ENCODE results near the gene SLC5A11.

The SLC5A11 gene

DNA sequence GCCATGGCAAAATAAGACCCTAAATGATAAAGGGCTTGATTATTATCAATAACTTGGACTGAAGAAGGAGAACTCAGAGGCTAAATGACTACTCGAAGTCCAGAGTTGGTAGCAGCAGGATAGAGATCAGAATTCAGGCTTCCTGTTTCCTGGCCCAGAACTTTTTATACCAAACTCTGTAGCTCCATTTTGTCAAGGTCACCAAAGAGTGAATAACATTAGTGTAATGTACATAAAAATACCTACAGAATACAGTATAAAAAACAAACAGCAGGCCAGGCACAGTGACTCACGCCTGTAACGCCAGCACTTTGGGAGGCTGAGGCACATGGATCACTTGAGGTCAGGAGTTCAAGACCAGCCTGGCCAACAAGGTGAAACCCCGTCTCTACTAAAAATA is 90.4 kb downstream of the SLC5A11 start:
- peaks cover 98 to 100% (median 100%) of the 10 kb centered on the region in 11 experiments for H3K36me3 ChIP-seq
- no peak overlapping the region for H3K4me3 ChIP-seq
- H3K9ac ChIP-seq, result no peak overlapping the region
- no peak for TF ChIP-seq Cebpa-rat (IDR thresholded peaks at IDR 0.05)
- peaks cover 0 to 48% (median 7%) of the 10 kb centered on the region in 11 experiments; a peak in 9 of 22 replicates for H4K20me1 ChIP-seq
- H3K27ac ChIP-seq, result no peak overlapping the region
- H3K4me1 ChIP-seq, result no peaks in the 10 kb centered on the region
- H3K27me3 ChIP-seq, result no peaks in the 10 kb centered on the region
- no peaks in the 10 kb centered on the region for H3K9me3 ChIP-seq (replicated peaks in 1 of 11)
- no peak overlapping the region for H3K4me2 ChIP-seq

DNA sequence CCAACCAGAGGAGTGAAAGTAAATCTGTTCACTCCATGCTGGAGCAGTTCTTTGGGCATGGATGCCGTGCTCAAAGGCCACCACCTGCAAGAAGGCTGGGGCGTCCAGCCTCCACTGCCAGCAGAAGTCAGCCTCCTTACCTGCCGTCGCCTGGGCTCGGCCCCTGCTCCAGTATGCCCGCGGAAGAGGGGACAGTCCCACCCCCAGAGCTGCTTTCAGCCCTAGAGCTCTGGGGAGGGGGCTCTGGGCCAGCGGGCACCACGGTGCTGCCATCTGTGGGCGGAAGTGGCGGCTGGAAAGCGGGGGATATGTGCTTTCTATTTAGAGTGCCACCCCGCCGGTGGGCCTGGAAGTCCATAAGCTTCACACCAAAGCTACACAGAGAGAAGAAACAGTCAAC is 93.5 kb downstream of the SLC5A11 start:
- no peak overlapping the region for H3K27ac ChIP-seq
- H3K4me2 ChIP-seq, result no peak overlapping the region
- no peak for TF ChIP-seq Cebpa-rat (IDR thresholded peaks at IDR 0.05)
- H3K36me3 ChIP-seq, result peaks cover 97 to 100% (median 100%) of the 10 kb centered on the region in 11 experiments
- no peak overlapping the region for H3K4me3 ChIP-seq
- H3K9me3 ChIP-seq (replicated peaks in 1 of 11), result no peaks in the 10 kb centered on the region
- no peak overlapping the region for H3K9ac ChIP-seq
- peaks cover 0 to 36% (median 7%) of the 10 kb centered on the region in 11 experiments; a peak in 10 of 22 replicates for H4K20me1 ChIP-seq
- H3K4me1 ChIP-seq, result no peaks in the 10 kb centered on the region
- H3K27me3 ChIP-seq, result no peaks in the 10 kb centered on the region

DNA sequence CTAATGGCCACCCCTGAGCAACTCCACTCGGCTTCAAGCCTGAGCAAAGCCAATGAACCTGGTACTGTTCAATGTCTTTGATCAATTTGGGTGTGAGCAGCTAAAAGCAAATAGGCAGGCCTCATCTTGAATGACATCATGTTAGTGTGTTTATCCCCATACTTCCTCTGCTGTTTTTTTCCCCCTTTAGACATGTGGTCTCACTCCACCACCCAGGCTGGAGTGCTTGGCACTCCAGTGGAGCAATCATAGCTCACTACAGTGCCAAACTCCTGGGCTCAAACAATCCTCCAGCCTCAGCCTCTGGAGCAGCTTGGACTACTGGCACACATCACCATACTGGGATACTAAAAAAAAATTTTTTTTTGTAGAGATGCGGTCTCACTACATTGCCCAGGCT is 94.0 kb downstream of the SLC5A11 start:
- Histone ChIP-seq H3K9ac (no peak overlapping the region), H3K27ac (no peak overlapping the region), H3K4me2 (no peak overlapping the region), H3K4me1 (no peaks in the 10 kb centered on the region), H3K4me3 (no peak overlapping the region), H4K20me1 (peaks cover 0 to 31% (median 7%) of the 10 kb centered on the region in 11 experiments; a peak in 10 of 22 replicates), H3K36me3 (peaks cover 92 to 100% (median 97%) of the 10 kb centered on the region in 11 experiments), H3K9me3 (replicated peaks in 1 of 11) (no peaks in the 10 kb centered on the region), H3K27me3 (no peaks in the 10 kb centered on the region)
- no peak for TF ChIP-seq Cebpa-rat (IDR thresholded peaks at IDR 0.05)

- TF ChIP-seq Cebpa-rat (IDR thresholded peaks at IDR 0.05), result peak in 3 of 11 experiments; percentile 11 to 42 (median 15); a peak in 2 of 22 replicates
- no peak overlapping the region for H3K27ac ChIP-seq
- no peak overlapping the region for H3K4me3 ChIP-seq
- H3K27me3 ChIP-seq, result no peaks in the 10 kb centered on the region
- H3K9ac ChIP-seq, result no peak overlapping the region
- peaks cover 0 to 15% (median 6%) of the 10 kb centered on the region in 11 experiments; a peak in 10 of 22 replicates for H4K20me1 ChIP-seq
- H3K4me1 ChIP-seq, result no peaks in the 10 kb centered on the region
- no peak overlapping the region for H3K4me2 ChIP-seq
- peaks cover 90 to 100% (median 97%) of the 10 kb centered on the region in 11 experiments for H3K36me3 ChIP-seq
- H3K9me3 ChIP-seq (replicated peaks in 1 of 11), result no peaks in the 10 kb centered on the region
Measured at GRCh38 chr16:24943471-24943870, 97.7 kb downstream of the SLC5A11 start.

GRCh38 chr16:24944206-24944605 is 98.4 kb downstream of the SLC5A11 start:
- no peaks in the 10 kb centered on the region for H3K9me3 ChIP-seq (replicated peaks in 1 of 11)
- H3K4me1 ChIP-seq, result no peaks in the 10 kb centered on the region
- no peak for TF ChIP-seq Cebpa-rat (IDR thresholded peaks at IDR 0.05)
- H3K4me3 ChIP-seq, result no peak overlapping the region
- no peaks in the 10 kb centered on the region for H3K27me3 ChIP-seq
- H3K4me2 ChIP-seq, result no peak overlapping the region
- peaks cover 89 to 100% (median 97%) of the 10 kb centered on the region in 11 experiments for H3K36me3 ChIP-seq
- H3K27ac ChIP-seq, result no peak overlapping the region
- H4K20me1 ChIP-seq, result peaks cover 0 to 14% (median 4%) of the 10 kb centered on the region in 11 experiments; a peak in 10 of 22 replicates
- no peak overlapping the region for H3K9ac ChIP-seq

GRCh38 chr16:24946155-24946554 is 100.4 kb downstream of the SLC5A11 start:
- Histone ChIP-seq H3K9me3 (replicated peaks in 1 of 11) (no peaks in the 10 kb centered on the region), H4K20me1 (peaks cover 0 to 4% (median 0%) of the 10 kb centered on the region in 11 experiments; a peak in 4 of 22 replicates), H3K4me2 (no peak overlapping the region), H3K9ac (no peak overlapping the region), H3K4me1 (no peaks in the 10 kb centered on the region), H3K4me3 (no peak overlapping the region), H3K36me3 (peaks cover 89 to 100% (median 97%) of the 10 kb centered on the region in 11 experiments), H3K27me3 (no peaks in the 10 kb centered on the region), H3K27ac (no peak overlapping the region)
- no peak for TF ChIP-seq Cebpa-rat (IDR thresholded peaks at IDR 0.05)

- Histone ChIP-seq H3K4me2 (no peak overlapping the region), H3K36me3 (peaks cover 94 to 100% (median 99%) of the 10 kb centered on the region in 11 experiments), H3K27ac (no peak overlapping the region), H4K20me1 (peaks cover 0 to 16% (median 0%) of the 10 kb centered on the region in 11 experiments; a peak in 7 of 22 replicates), H3K4me3 (no peak overlapping the region), H3K4me1 (peaks cover 0 to 7% (median 0%) of the 10 kb centered on the region in 10 experiments; a peak in 1 of 20 replicates), H3K9ac (no peak overlapping the region), H3K27me3 (no peaks in the 10 kb centered on the region), H3K9me3 (replicated peaks in 1 of 11) (no peaks in the 10 kb centered on the region)
- no peak for TF ChIP-seq Cebpa-rat (IDR thresholded peaks at IDR 0.05)
Measured at GRCh38 chr16:24950275-24950674, 104.5 kb downstream of the SLC5A11 start.

- Histone ChIP-seq H3K9me3 (replicated peaks in 1 of 11) (no peaks in the 10 kb centered on the region), H3K4me2 (no peak overlapping the region), H3K36me3 (peaks cover 97 to 100% (median 100%) of the 10 kb centered on the region in 11 experiments), H3K27me3 (no peaks in the 10 kb centered on the region), H3K4me3 (no peak overlapping the region), H3K27ac (no peak overlapping the region), H3K4me1 (peaks cover 0 to 7% (median 0%) of the 10 kb centered on the region in 10 experiments; a peak in 1 of 20 replicates), H4K20me1 (peaks cover 0 to 27% (median 5%) of the 10 kb centered on the region in 11 experiments; a peak in 7 of 22 replicates), H3K9ac (no peak overlapping the region)
- TF ChIP-seq Cebpa-rat (IDR thresholded peaks at IDR 0.05), result no peak
Measured at GRCh38 chr16:24953306-24953705, 107.5 kb downstream of the SLC5A11 start.

DNA sequence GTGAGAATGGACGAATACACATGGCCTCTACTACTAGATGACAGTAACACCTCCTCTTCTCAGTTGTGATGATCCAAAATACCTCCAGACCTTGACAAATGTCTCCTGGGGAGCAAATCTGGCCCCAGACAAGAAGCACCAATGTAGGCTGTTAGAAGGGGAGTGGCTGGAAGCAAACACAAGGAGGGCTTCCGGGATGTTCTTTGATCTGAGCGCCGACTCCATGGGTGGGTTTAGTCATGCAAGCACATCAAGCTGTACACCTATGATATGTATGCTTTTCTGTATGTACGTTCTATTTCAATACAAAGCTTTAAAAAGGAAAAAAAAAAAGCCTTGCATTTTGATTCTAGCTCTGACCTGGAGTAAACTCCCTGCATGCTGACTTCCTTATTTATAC is 108.0 kb downstream of the SLC5A11 start:
- Histone ChIP-seq H3K36me3 (peaks cover 97 to 100% (median 100%) of the 10 kb centered on the region in 11 experiments), H3K27me3 (no peaks in the 10 kb centered on the region), H3K4me2 (no peak overlapping the region), H4K20me1 (peaks cover 0 to 29% (median 5%) of the 10 kb centered on the region in 11 experiments; a peak in 7 of 22 replicates), H3K9ac (no peak overlapping the region), H3K4me1 (peaks cover 0 to 7% (median 0%) of the 10 kb centered on the region in 10 experiments; a peak in 1 of 20 replicates), H3K4me3 (no peak overlapping the region), H3K27ac (no peak overlapping the region), H3K9me3 (replicated peaks in 1 of 11) (no peaks in the 10 kb centered on the region)
- no peak for TF ChIP-seq Cebpa-rat (IDR thresholded peaks at IDR 0.05)

GRCh38 chr16:24954137-24954536 is 108.4 kb downstream of the SLC5A11 start:
- Histone ChIP-seq H3K4me2 (no peak overlapping the region), H3K4me3 (no peak overlapping the region), H3K4me1 (peaks cover 0 to 7% (median 0%) of the 10 kb centered on the region in 10 experiments; a peak in 1 of 20 replicates), H3K27ac (no peak overlapping the region), H3K9ac (no peak overlapping the region), H3K27me3 (no peaks in the 10 kb centered on the region), H4K20me1 (peaks cover 0 to 29% (median 5%) of the 10 kb centered on the region in 11 experiments; a peak in 7 of 22 replicates), H3K9me3 (replicated peaks in 1 of 11) (no peaks in the 10 kb centered on the region), H3K36me3 (peaks cover 97 to 100% (median 100%) of the 10 kb centered on the region in 11 experiments)
- TF ChIP-seq Cebpa-rat (IDR thresholded peaks at IDR 0.05), result no peak
